ENCODE measurements around the gene GULP1. TPM values are rescaled to one million over a fixed set of nuclear protein-coding genes. Genes with fewer than 3 reads are reported as not detected.

GULP1 gene
- total RNA-seq, 2 donors from 2014 or later: 15.3 to 26.5 TPM

DNA sequence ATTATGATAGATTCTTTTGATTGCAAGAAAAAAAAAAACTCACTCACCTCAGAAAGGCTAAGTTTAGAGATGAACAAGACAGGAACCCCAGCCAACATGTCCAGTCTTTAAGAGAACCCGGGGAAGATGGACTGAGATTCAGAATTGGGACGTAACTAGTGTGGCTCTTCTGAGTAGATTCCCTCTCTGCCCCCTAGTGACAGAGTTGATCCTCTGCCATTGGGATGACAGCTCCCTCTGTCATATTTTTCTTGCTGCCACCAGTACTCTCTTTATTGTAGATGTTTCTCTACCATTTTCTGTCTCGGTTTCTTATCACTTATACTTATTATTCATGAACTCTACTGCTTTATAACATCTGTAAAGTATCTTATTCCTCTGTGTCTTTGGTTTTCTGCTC is 77.7 kb downstream of the GULP1 start:
- H3K27ac Mint-ChIP-seq: no peak overlapping the region
- H3K9me3 ChIP-seq (ENCODE audit: control insufficient read depth, low read length): no peaks in the 10 kb centered on the region
- 75 to 81% methylated on average over 3 of the region's 3 CpGs for WGBS, 2 experiments (ENCODE audit: insufficient coverage in 1 of 2, insufficient read length in 1 of 2)
- no peaks in the 10 kb centered on the region for H3K36me3 Mint-ChIP-seq (ENCODE audit: low read depth)
- no peak overlapping the region for H3K9ac ChIP-seq (ENCODE audit: extremely low read depth, low read length, poor library complexity, severe bottlenecking)
- peaks cover 12% of the 10 kb centered on the region for H3K4me1 ChIP-seq (ENCODE audit: control insufficient read depth, insufficient read depth, low read length)
- H3K4me3 ChIP-seq (ENCODE audit: low read length): no peak overlapping the region
- DNase-seq: peak; percentile 69
- H3K9me3 Mint-ChIP-seq: no peaks in the 10 kb centered on the region
- no peaks in the 10 kb centered on the region for H3K36me3 ChIP-seq (ENCODE audit: control insufficient read depth, insufficient read depth, low read length)
- peaks cover 10% of the 10 kb centered on the region for H3K27me3 ChIP-seq (ENCODE audit: control insufficient read depth, insufficient read depth, low read length, poor library complexity, severe bottlenecking)
- peaks cover 49% of the 10 kb centered on the region for H3K4me1 Mint-ChIP-seq
- no peak overlapping the region for H3K4me3 Mint-ChIP-seq
- H3K27me3 Mint-ChIP-seq (ENCODE audit: insufficient read depth): peaks cover 13% of the 10 kb centered on the region
- no peak overlapping the region for H3K27ac ChIP-seq (ENCODE audit: low read depth, low read length)
- TF ChIP-seq, protein P1, sequence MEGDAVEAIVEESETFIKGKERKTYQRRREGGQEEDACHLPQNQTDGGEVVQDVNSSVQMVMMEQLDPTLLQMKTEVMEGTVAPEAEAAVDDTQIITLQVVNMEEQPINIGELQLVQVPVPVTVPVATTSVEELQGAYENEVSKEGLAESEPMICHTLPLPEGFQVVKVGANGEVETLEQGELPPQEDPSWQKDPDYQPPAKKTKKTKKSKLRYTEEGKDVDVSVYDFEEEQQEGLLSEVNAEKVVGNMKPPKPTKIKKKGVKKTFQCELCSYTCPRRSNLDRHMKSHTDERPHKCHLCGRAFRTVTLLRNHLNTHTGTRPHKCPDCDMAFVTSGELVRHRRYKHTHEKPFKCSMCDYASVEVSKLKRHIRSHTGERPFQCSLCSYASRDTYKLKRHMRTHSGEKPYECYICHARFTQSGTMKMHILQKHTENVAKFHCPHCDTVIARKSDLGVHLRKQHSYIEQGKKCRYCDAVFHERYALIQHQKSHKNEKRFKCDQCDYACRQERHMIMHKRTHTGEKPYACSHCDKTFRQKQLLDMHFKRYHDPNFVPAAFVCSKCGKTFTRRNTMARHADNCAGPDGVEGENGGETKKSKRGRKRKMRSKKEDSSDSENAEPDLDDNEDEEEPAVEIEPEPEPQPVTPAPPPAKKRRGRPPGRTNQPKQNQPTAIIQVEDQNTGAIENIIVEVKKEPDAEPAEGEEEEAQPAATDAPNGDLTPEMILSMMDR (conservative IDR thresholded peaks at IDR 0.05): peak; percentile 90

- 90 to 91% methylated on average over 4 to 5 of the region's 5 CpGs for WGBS, 2 experiments (ENCODE audit: insufficient coverage in 1 of 2, insufficient read length in 1 of 2)
- H3K9me3 ChIP-seq (ENCODE audit: control insufficient read depth, low read length): peaks cover 9% of the 10 kb centered on the region
- Mint-ChIP-seq H3K9me3 (peaks cover 3% of the 10 kb centered on the region), H3K27me3 (ENCODE audit: insufficient read depth) (no peaks in the 10 kb centered on the region), H3K36me3 (ENCODE audit: low read depth) (peaks cover 3% of the 10 kb centered on the region), H3K27ac (no peak overlapping the region), H3K4me3 (no peak overlapping the region), H3K4me1 (peaks cover 23% of the 10 kb centered on the region)
- no peaks in the 10 kb centered on the region for H3K36me3 ChIP-seq (ENCODE audit: control insufficient read depth, insufficient read depth, low read length)
- no peak overlapping the region for H3K4me3 ChIP-seq (ENCODE audit: low read length)
- no peak for DNase-seq
- no peak overlapping the region for H3K9ac ChIP-seq (ENCODE audit: extremely low read depth, low read length, poor library complexity, severe bottlenecking)
- H3K4me1 ChIP-seq (ENCODE audit: control insufficient read depth, insufficient read depth, low read length): peaks cover 3% of the 10 kb centered on the region
- no peak overlapping the region for H3K27ac ChIP-seq (ENCODE audit: low read depth, low read length)
- TF ChIP-seq, protein P1 (conservative IDR thresholded peaks at IDR 0.05): no peak
- H3K27me3 ChIP-seq (ENCODE audit: control insufficient read depth, insufficient read depth, low read length, poor library complexity, severe bottlenecking): no peaks in the 10 kb centered on the region
Observed at GRCh38 chr2:188378371-188378950, 86.8 kb downstream of the GULP1 start.

DNA sequence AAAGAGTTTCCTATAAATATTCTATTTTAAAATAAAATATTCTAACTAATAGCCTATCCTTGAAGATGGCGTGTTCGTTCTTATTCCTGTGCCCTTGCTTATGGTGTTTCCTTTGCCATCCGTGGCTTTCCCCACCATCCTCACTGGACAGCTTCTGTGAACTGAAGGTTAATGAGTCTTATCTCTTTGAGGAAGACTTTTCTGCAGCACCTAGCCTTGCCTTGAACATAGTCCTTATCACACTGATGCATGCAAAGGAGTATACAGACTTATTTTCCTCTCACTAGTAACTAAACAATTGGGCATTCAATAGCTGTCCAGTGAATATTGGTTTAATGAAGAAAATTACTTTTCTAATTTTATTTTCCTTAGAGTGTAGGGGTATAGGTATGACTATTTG is 88.1 kb downstream of the GULP1 start:
- 97 to 100% methylated on average over 3 of the region's 3 CpGs for WGBS, 2 experiments (ENCODE audit: insufficient coverage in 1 of 2, insufficient read length in 1 of 2)

More for the DNA sequence above, 88.1 kb downstream of the GULP1 start:
- Histone ChIP-seq H3K9me3 (ENCODE audit: control insufficient read depth, low read length) (peaks cover 21% of the 10 kb centered on the region), H3K4me3 (ENCODE audit: low read length) (no peak overlapping the region), H3K4me1 (ENCODE audit: control insufficient read depth, insufficient read depth, low read length) (peaks cover 3% of the 10 kb centered on the region), H3K36me3 (ENCODE audit: control insufficient read depth, insufficient read depth, low read length) (peaks cover 7% of the 10 kb centered on the region), H3K27me3 (ENCODE audit: control insufficient read depth, insufficient read depth, low read length, poor library complexity, severe bottlenecking) (no peaks in the 10 kb centered on the region), H3K9ac (ENCODE audit: extremely low read depth, low read length, poor library complexity, severe bottlenecking) (no peak overlapping the region), H3K27ac (ENCODE audit: low read depth, low read length) (no peak overlapping the region)
- Mint-ChIP-seq H3K27me3 (ENCODE audit: insufficient read depth) (no peaks in the 10 kb centered on the region), H3K4me1 (peaks cover 18% of the 10 kb centered on the region), H3K27ac (no peak overlapping the region), H3K4me3 (no peak overlapping the region), H3K36me3 (ENCODE audit: low read depth) (peaks cover 12% of the 10 kb centered on the region), H3K9me3 (peaks cover 11% of the 10 kb centered on the region)
- DNase-seq: no peak
- TF ChIP-seq, protein P1 (conservative IDR thresholded peaks at IDR 0.05): no peak

Measured in endodermal cell (in vitro differentiated cells).